GM12873 (cell line): ENCODE measurements around the gene IFNL4.

ENCODE experiments used
- TF ChIP-seq, protein P1 (sequence below): IDR thresholded peaks from 2 replicates; pipeline ENCODE4 v1.5.1; 2012; ENCODE audit warnings: low read depth, mild to moderate bottlenecking, moderate library complexity, low read length, control low read depth; ENCODE audit not compliant: insufficient read depth; ENCODE audit errors: missing control alignments

Gene IFNL4

DNA sequence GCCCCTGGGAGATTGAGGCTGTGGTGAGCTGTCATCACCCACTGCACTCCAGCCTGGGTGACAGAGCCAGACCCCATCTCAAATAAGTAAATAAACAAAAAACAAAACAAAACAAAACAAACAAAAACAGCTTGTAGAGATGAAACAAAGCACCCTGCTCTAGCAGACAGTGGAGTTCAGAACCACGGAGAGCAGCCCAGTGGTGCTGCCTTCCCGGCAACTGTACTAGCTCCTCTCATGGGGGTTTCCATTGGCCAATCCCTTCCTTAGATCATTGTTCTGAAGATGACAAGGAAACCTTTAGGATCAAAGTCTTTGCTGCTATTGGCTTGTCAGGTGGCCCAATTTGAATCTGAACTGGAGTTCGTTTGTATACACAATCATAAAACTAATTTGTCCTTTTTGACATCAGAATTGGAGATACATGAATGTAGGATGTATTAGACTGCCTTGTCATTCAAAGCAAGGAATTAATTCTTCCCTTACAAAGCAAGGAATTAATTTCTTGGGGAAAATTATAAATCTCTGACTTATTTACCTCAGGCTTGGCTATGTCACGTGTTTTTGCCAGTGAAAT lies 24.9 kb downstream of the IFNL4 start:
- TF ChIP-seq, protein P1, sequence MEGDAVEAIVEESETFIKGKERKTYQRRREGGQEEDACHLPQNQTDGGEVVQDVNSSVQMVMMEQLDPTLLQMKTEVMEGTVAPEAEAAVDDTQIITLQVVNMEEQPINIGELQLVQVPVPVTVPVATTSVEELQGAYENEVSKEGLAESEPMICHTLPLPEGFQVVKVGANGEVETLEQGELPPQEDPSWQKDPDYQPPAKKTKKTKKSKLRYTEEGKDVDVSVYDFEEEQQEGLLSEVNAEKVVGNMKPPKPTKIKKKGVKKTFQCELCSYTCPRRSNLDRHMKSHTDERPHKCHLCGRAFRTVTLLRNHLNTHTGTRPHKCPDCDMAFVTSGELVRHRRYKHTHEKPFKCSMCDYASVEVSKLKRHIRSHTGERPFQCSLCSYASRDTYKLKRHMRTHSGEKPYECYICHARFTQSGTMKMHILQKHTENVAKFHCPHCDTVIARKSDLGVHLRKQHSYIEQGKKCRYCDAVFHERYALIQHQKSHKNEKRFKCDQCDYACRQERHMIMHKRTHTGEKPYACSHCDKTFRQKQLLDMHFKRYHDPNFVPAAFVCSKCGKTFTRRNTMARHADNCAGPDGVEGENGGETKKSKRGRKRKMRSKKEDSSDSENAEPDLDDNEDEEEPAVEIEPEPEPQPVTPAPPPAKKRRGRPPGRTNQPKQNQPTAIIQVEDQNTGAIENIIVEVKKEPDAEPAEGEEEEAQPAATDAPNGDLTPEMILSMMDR, result no peak

DNA sequence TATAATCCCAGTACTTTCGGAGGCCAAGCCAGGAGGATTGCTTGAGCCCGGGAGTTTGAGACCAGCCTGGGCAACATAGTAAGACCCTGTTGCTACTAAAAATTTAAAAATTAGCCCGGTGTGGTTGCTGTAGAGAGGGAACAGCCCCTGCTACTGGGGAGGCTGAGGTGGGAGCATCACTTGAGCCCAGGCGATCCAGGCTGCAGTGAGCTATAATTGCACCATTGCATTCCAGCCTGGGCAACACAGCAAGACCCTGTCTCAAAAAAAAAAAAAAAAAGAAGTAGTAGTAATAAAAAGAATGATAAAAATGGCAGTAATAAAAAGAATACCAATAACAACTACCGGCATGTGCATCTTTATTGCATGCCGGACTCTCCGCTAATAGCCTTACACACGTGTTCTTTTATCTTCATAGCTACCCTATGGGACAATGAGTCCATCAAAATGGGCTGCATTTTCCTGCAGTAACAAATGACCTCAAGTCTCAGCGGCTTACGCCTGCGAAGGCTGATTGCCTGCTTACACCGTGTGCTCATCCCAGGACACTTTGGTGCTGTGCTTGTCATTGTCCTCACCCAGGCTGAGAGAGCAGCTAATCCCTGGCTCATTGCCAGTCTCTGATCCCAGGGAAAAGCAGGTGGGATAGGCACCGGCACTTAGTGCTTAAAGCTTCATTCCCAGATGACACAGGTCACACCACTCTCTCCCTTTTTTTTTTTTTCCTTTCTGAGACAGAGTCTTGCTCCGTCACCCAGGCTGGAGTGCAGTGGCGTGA lies 30.2 kb downstream of the IFNL4 start:
- TF ChIP-seq, protein P1, result no peak

DNA sequence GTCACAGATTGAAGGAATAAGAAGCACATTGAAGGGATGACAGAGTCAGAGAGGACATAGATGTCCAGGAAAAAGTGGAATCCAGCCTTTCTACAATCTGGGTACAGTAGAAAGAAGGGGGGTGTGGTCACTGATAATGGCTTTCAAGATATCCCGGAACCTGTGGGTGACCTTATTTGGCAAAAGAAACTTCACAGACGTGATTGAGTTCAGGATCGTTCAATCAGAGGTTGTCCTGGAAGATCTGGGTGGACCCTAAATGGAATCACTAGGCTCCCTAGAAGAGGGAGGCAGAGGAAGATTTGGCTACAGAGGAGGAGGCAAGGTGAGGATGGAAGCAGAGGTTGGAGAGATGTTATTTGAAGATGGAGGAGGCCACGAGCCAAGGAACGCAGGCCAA lies 31.6 kb downstream of the IFNL4 start:
- TF ChIP-seq, protein P1, result no peak

DNA sequence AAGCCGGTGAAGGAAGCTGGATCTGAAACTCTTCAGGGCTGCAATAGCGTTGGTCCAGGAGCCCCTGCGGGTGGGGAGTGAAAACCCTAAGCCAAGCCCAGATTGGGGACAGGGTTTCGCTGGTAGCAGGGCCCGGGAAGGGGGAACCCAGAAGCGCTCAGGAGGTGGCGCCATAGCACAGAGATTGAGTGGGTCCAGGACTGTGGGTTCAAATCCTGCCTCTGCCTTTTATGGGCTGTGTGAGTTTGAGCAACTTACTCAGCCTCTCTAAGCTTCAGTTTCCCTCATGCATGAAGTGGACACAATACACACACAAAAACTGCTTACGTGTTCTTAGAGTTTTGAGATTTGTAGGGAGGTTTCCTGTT lies 36.3 kb downstream of the IFNL4 start:
- TF ChIP-seq, protein P1, result peak; percentile 68

DNA sequence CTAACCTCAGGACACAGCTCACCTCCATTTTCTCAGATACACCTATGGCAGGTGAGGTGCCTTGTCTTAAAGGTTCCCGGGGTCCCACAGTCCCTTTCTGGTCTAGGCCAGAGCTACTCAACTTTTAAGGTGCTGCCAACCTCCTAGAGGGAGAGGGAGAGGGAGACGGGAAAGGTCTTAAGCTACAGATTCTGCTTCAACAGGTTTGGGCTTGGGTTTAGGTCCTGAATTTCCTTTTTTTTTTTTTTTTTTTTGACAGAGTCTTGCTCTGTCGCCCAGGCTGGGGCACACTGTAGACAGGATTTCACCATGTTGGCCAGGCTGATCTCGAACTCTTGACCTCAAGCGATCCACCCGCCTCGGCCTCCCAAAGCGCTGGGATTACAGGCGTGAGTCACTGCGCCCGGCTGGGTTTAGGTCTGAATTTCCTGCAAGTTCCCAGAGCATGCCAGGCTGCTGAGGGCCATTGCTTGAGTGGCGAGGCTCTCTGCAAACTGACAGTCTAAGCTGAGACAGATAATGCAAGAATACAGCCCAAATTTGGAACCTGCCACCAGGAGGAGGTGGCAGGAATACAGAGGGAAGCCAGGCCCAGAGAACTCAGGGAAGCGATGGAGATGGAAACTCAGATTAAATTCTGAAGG lies 36.8 kb downstream of the IFNL4 start:
- TF ChIP-seq, protein P1, result no peak

DNA sequence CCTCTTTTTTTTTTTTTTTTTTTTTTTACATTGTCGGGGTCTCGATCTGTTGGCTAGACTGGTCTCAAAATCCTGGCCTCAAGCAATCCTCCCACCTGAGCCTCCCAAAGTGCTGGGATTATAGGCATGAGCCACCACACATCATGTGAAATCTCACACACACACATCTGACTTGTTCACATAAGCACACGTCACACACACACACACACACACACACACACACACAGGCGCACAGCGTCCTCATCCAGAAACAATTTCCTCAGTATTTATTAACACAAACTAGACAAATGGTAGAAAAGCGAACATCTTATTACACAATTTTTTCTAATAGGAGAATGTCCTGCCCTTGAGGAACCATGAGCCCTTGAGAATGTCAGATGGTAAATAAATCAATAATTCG lies 39.5 kb downstream of the IFNL4 start:
- TF ChIP-seq, protein P1, result no peak

DNA sequence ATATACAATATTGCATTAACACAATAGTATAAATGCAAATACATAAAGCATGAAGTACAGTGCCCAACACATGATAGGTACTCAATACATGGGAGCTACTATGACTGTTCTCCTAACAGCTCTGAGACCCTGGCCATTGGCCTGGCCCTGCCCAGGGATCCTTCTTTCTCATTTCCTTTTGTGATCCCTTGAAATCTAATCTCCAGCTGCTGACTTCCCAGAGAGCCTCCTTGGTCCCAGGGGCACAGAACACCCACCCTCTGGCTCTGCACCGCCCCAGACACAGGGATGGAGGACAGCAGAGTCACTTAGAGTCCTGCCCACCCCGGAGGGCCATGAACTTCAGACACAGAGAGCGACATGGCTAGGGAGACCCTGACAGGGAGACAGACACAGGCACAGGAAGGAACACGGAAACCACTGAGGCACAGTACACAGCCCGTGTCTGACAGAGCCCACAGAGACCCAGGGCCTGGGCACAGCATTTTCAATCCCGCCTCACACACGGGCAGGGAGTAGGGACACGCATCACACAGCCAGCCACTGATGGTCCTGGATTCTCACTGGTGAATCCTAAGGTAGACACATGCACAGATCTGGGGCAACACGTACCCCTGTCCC lies 40.4 kb downstream of the IFNL4 start:
- TF ChIP-seq, protein P1, result no peak
